ENCODE measurements around the gene CCDC154.
"Not testable (repeated sequence)": the region's sequence is repeated elsewhere in the genome, so short reads cannot be mapped to it uniquely, and the experiment has no call there.

Gene CCDC154

DNA sequence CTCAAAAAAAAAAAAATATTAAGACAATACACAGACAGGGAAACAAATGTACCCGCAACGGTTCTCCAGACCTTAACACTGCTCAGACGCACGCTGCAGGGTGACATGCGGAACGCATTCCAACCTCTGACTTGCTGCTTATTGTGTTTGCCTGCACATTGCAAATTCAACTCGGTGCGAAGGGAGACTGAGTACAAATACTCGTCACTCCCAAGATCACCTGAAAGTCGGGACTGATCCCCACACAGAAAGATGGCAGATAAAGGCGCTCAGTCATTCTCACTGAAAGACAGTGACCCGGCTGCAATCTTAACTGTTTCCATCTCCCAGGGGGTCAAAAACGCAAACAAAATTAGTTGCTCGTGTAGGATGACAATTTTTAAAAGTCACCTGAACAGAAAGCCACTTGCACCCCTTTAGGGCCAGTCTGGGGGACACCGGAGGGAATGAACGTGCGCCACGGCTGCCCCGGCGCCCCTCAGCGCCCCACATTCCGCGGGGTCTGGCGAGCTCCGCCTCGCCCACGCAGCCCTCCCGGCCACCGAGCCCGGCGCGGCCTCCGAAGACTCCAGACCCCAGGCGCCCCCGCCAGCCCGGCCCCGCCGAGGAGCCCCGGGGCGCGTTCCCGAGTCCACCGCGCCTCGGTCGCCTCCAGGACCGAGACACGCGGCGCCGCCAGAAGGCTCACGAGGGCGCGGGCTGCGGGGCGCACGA is 29.9 kb upstream of the CCDC154 start:
- DNase-seq: no peak

GRCh38 chr16:1472974-1473373 is 28.6 kb upstream of the CCDC154 start:
- DNase-seq: no peak

GRCh38 chr16:1471569-1472194 is 27.3 kb upstream of the CCDC154 start:
- DNase-seq: no peak

GRCh38 chr16:1470481-1471251 is 26.3 kb upstream of the CCDC154 start:
- DNase-seq: no peak

GRCh38 chr16:1469693-1470201 is 25.4 kb upstream of the CCDC154 start:
- no peak for DNase-seq

DNA sequence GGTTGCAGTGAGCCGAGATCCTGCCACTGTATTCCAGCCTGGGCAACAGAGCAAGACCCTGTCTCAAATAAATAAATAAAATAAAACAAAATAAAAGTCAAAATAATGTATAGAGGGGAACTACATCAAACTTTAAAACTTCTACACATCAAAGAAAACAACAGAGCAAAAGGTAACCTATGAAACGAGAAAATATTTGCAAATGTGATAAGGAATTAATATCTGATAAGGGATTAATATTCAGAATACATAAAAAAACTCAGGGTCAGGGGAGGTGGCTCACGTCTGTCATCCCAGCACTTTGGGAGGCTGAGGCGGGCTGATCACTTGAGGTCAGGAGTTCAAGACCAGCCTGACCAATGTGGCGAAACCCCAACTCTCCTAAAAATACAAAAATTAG is 24.8 kb upstream of the CCDC154 start:
- DNase-seq: not testable (repeated sequence)

DNA sequence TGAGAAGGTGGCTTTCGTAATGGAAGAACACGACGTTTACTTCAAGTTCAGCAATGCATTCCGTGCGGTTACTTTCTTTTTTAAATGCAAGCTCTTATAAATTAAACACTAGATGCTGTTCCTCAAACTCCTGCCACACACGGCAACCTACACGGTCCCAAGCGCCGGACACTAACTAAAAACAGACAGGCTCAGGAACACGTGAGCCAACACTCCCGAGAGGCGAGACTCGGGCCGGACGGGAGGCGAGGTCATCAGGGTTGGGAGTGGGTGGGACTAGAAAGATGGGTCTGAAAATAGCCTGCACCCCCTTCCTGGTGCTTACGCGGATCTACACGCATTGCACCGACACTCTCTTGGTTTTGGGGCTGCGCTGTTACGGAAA is 24.1 kb upstream of the CCDC154 start:
- DNase-seq: no peak

GRCh38 chr16:1466968-1467521 is 22.7 kb upstream of the CCDC154 start:
- DNase-seq: no peak

- no peak for DNase-seq
Measured at GRCh38 chr16:1466054-1466453, 21.7 kb upstream of the CCDC154 start.

GRCh38 chr16:1465567-1465915 is 21.2 kb upstream of the CCDC154 start:
- DNase-seq: no peak

DNA sequence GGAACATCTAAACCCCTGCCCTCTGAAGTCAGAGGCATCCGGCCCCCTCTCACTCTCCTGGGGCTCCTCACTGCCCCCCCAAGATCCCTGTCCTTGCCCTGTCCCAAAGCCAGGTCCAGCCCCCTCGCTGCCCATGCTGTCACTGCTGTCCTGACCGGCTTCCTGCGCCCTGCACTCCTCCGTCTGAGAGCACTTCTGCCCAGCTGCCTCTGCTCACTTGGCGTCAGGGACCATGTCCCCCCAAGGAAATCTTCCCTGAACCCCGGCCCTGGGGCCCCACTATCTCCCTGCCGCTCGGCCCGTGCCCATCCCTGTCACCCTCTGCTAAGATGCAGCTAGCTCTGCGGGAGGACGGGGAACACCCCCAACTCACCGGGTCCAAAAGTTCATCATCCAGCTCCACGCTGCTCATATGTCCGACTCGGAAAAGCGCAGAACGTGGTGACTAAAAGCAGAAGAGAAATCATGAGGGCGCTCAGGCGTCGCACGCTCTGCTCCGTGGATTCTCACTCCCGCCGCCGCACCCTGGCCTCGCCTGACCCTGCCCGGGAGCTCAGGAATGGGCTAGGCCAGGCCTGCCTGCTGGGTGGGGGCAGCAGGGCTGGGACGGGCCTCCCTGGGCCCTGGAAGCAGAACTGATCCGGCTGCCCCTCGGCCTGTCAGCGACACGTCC is 20.7 kb upstream of the CCDC154 start:
- DNase-seq: no peak

GRCh38 chr16:1464196-1464893 is 20.0 kb upstream of the CCDC154 start:
- DNase-seq: no peak

GRCh38 chr16:1461146-1461545 is 16.8 kb upstream of the CCDC154 start:
- DNase-seq: no peak

DNA sequence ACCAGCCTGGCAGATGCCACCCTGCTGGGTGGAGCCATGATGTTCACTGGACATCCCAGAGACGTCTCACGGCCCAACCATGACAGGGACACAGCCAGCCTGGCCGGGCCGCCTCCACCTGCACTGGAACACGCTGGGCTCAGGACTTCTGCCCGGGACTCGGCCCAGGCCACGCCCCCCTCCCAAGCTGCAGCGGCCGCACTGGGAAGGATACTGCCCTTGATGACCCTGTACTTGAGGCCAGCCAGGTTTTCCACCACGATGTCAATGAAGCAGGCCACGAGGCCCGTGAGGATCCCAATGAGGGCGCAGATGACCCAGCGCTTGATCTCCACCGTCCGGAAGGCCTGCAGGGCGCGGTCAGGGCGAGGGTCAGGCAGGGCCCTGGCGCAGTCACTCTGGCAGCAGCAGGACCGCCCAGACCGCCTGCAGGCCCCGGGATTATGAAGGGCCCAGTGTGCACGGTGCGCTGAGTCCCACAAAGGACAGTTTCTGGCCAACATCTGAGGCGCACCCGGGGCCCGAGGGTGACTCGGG is 16.3 kb upstream of the CCDC154 start:
- no peak for DNase-seq

GRCh38 chr16:1459967-1460366 is 15.6 kb upstream of the CCDC154 start:
- no peak for DNase-seq

- DNase-seq: no peak
Measured at GRCh38 chr16:1458977-1459341, 14.6 kb upstream of the CCDC154 start.

DNA sequence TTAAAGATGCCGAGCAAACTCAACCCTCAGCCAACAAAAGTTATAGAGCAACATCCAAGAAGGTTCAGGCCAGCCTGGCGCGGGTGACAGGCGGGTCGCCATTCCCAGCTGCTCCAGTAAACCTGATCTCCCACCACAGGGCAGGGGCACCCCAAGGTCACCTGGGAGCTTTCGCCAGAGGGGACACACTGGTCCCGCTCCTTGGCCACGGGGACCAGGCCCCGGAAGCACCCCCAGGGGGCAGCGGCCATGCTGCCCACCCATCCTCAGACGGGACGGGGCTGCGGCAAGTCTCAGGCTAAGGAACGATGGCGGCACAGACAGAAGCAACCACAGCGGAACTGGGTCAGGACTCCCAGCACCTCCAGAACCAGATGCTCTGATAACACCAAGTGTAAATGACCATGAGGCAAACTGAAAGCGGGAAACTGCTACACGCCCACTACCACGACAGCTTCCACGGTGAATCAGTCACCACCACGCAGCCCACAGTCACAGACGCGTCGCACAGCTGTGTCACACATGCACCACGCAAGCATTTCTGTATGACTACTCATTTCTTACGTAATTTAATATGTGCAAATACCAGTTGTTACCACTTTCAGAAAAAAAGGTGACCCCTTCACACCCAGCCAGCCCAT is 14.1 kb upstream of the CCDC154 start:
- peak; percentile 56 to 72 for DNase-seq

- no peak for DNase-seq
Measured at GRCh38 chr16:1457489-1458245, 13.3 kb upstream of the CCDC154 start.

GRCh38 chr16:1456951-1457350 is 12.6 kb upstream of the CCDC154 start:
- DNase-seq: no peak

DNA sequence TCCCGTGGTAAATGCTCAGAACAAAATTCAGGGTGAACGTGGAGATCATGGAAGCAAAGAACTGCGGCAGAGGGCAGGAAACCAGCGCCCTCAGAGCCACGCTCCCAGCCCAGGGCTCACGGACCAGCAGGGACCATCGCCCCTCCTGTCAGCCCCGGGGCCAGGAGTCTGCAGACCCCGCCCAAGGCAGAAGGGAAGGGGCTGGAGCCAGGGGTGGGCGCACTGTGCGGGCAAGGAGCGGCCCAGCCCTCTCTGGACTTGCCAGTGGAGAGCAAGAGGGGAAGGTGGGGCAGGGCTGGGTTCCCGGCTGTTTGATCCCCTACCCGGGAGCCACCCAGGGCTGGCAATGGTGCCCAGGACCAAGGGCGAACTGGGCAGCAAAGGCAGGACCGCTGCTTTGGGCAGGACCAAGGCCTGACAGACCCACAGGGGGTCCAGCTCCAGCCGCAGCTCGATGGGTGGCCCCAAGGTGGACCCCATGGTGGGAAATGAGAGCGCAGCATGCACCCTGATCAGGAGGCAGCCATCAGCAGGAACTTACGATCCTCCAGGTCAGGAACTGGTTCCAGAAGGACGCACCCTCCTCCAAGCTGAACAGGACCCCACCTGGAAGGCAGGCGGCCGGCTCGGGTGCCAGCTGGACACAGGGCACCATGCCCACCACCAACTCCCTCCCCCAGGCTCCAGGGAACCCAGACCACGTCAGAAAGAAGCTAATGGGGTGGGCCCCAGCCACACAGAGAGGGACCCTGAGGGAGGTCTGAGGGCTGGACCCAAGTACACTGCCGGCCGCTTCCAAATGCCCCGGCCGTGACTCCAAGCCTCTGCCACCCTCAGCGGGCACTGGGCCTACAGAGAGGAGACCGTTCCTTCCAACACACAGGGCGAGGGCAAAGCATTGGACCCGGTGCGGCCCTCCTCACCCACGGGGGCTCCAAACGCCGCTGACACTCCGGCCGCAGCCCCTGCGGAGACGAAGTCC is 11.1 kb upstream of the CCDC154 start:
- DNase-seq: no peak
